Measurements from ENCODE around the gene NKAIN2. TPM values are rescaled to one million over a fixed set of nuclear protein-coding genes. Genes with fewer than 3 reads are reported as not detected.

NKAIN2 gene
- total and polyA plus RNA-seq, 2 donors (not counting 3 experiments of a cell fraction or from before 2014, with no cell fraction given), result 0.03 TPM; not detected in 1

GRCh38 chr6:124866040-124866439 lies 1062.4 kb downstream of the NKAIN2 start:
- Histone ChIP-seq H3K4me2 (ENCODE audit: insufficient read depth, low read length) (no peak overlapping the region), H3K4me1 (ENCODE audit: control insufficient read depth, extremely low read depth, insufficient read depth, low read length) (no peaks in the 10 kb centered on the region), H4K20me1 (replicated peaks; ENCODE audit: control insufficient read depth, extremely low read depth, insufficient read depth, low read length) (no peaks in the 10 kb centered on the region), H3K4me3 (replicated peaks in 1 of 3; ENCODE audit: insufficient read depth in 1 of 3, low read depth in 1 of 3, low read length in 3 of 3) (no peak overlapping the region), H3K27me3 (ENCODE audit: control insufficient read depth in 2 of 2, insufficient read depth in 2 of 2, low read length in 2 of 2) (peaks cover 0 to 2% of the 10 kb centered on the region in 2 experiments), H3K79me2 (ENCODE audit: control insufficient read depth, insufficient read depth, low read length) (no peaks in the 10 kb centered on the region), H3K9me1 (replicated peaks; ENCODE audit: control insufficient read depth, extremely low read depth, insufficient read depth, low read length) (no peaks in the 10 kb centered on the region), H3K27ac (ENCODE audit: insufficient read depth, low read depth, low read length) (no peak overlapping the region), H2AFZ (ENCODE audit: low read depth, low read length) (no peak overlapping the region), H3K36me3 (ENCODE audit: control insufficient read depth in 2 of 2, extremely low read depth in 1 of 2, insufficient read depth in 2 of 2, low read length in 2 of 2) (no peaks in the 10 kb centered on the region), H3K9me3 (replicated peaks; ENCODE audit: control insufficient read depth, insufficient read depth, low read length) (no peaks in the 10 kb centered on the region), H3K9ac (replicated peaks; ENCODE audit: extremely low read depth, insufficient read depth, low read length) (no peak overlapping the region)
- TF ChIP-seq JUN (IDR thresholded peaks at IDR 0.05; ENCODE audit: borderline replicate concordance, insufficient read depth, insufficient read length, low read depth) (no peak), CTCF (IDR thresholded peaks at IDR 0.05; ENCODE audit: extremely low read depth in 1 of 2, insufficient read depth in 1 of 2, low read depth in 1 of 2, low read length in 2 of 2) (no peak), POLR2A (IDR thresholded peaks at IDR 0.05; ENCODE audit: low read depth, low read length) (no peak), MAX (IDR thresholded peaks at IDR 0.05; ENCODE audit: insufficient read depth, insufficient read length) (no peak), GATA2 (IDR thresholded peaks at IDR 0.05; ENCODE audit: insufficient read depth, insufficient read length, low read depth, low read length) (no peak), FOS (IDR thresholded peaks at IDR 0.05; ENCODE audit: borderline replicate concordance, insufficient read depth, low read length) (no peak), EZH2 (IDR thresholded peaks at IDR 0.05; ENCODE audit: borderline replicate concordance, low read depth, low read length, severe bottlenecking) (no peak), MYC (IDR thresholded peaks at IDR 0.05; ENCODE audit: low read depth, low read length) (no peak), POLR2AphosphoS5 (IDR thresholded peaks at IDR 0.05; ENCODE audit: insufficient read depth, low read depth, low read length) (no peak)
- BruUV-seq (replicated peaks), result no TSS peak
- FAIRE-seq (no peak), DNase-seq (ENCODE audit: low read depth, low spot score) (no peak)
- dilution Hi-C loops (cut with MboI; ENCODE audit: extremely low pct_ligation_motif_present, low sequenced_read_pairs) (loop anchor here (25.0 kb wide), 1 partner anchor 246 kb away; no protein-coding TSS in a partner anchor), intact Hi-C loops (cut with micrococcal nuclease) (no loop called here)
- POLR2A ChIA-PET, result no interaction called here
- CTCF ChIA-PET, result interaction anchor here (0.9 to 2.1 kb wide), 2 partner anchors 9 to 248 kb away, joined by 3 to 10 read pairs; no protein-coding TSS in a partner anchor
